ENCODE data around the gene IQGAP2. TPM values are rescaled to one million over a fixed set of nuclear protein-coding genes. Genes with fewer than 3 reads are reported as not detected.

IQGAP2 gene
- total and polyA plus RNA-seq, 2 of the 8 experiments (the other 6 are each of a cell fraction or from before 2014, with no cell fraction given): 19.7 to 66.0 TPM

GRCh38 chr5:76723906-76724305, 320.8 kb downstream of the IQGAP2 start:
- no peaks in the 10 kb centered on the region for H3K27me3 ChIP-seq (replicated peaks in 1 of 4; ENCODE audit: control insufficient read depth in 3 of 4, extremely low read depth in 1 of 4, insufficient read depth in 3 of 4, low read length in 3 of 4)
- no peak overlapping the region for H3K14ac ChIP-seq (ENCODE audit: insufficient read length)
- H4K91ac ChIP-seq (replicated peaks; ENCODE audit: insufficient read length, low read length): no peak overlapping the region
- H3K23ac ChIP-seq (ENCODE audit: insufficient read length): no peak overlapping the region
- H3K79me1 ChIP-seq (ENCODE audit: low read depth, low read length): peaks cover 7% of the 10 kb centered on the region; the same call in 1 of the 2 replicates
- no peak for DNase-seq (ENCODE audit: low read depth in 1 of 2, low spot score in 2 of 2)
- H3K36me3 ChIP-seq (ENCODE audit: control insufficient read depth in 2 of 4, insufficient read depth in 4 of 4, low read length in 3 of 4): no peaks in the 10 kb centered on the region; a peak in 2 of 8 replicates
- peaks cover 2 to 3% of the 10 kb centered on the region in 2 experiments for H4K20me1 ChIP-seq (replicated peaks in 1 of 2; ENCODE audit: control insufficient read depth in 1 of 2, insufficient read depth in 2 of 2, low read length in 2 of 2)
- H2BK5ac ChIP-seq (ENCODE audit: low read depth, low read length): no peak overlapping the region
- H3K4me2 ChIP-seq (ENCODE audit: insufficient read depth in 1 of 2, low read depth in 2 of 2, low read length in 2 of 2): no peak overlapping the region
- H3K56ac ChIP-seq (replicated peaks; ENCODE audit: insufficient read length, low read depth, low read length): no peak overlapping the region
- FAIRE-seq: no peak
- 82% methylated on average over 1 of the region's 1 CpG; no CpG with 5 or more reads in 1 of the 2 experiments for WGBS, 2 experiments (ENCODE audit: extremely low coverage in 1 of 2, insufficient coverage in 1 of 2, insufficient read length in 1 of 2, insufficient replicate concordance in 2 of 2, low coverage in 1 of 2, low lambda C conversion rate in 2 of 2, missing lambda C conversion rate in 1 of 2)
- H2AFZ ChIP-seq (ENCODE audit: low read length): no peak overlapping the region
- peaks cover 0 to 1% of the 10 kb centered on the region in 2 experiments; a peak in 3 of 4 replicates for H3K9me3 ChIP-seq (ENCODE audit: insufficient read depth in 2 of 2, low read depth in 1 of 2, low read length in 1 of 2)
- H3K4me1 ChIP-seq (replicated peaks in 1 of 4; ENCODE audit: control insufficient read depth in 3 of 4, insufficient read depth in 4 of 4, low read length in 3 of 4): no peaks in the 10 kb centered on the region
- H2BK12ac ChIP-seq (ENCODE audit: low read depth, low read length): no peak overlapping the region
- no peak overlapping the region for H3K27ac ChIP-seq (ENCODE audit: low read depth, low read length)
- CTCF ChIA-PET (ENCODE audit: partially characterized antibody): no interaction called here
- no peak overlapping the region for H2BK20ac ChIP-seq (ENCODE audit: low read length)
- no peak overlapping the region for H2BK15ac ChIP-seq (ENCODE audit: low read length)
- POLR2A ChIA-PET (ENCODE audit: partially characterized antibody): no interaction called here
- H3K4ac ChIP-seq (replicated peaks; ENCODE audit: insufficient read length, low read depth, low read length): no peak overlapping the region
- H4K5ac ChIP-seq (ENCODE audit: insufficient read length, low read depth, low read length): no peak overlapping the region
- no peak overlapping the region for H4K8ac ChIP-seq (ENCODE audit: extremely low read depth, insufficient read depth, low read length)
- H2BK120ac ChIP-seq (replicated peaks; ENCODE audit: low read depth, low read length): no peak overlapping the region
- H3K4me3 ChIP-seq (ENCODE audit: extremely low read depth in 1 of 4, insufficient read depth in 2 of 4, low read depth in 3 of 4, low read length in 4 of 4): no peak overlapping the region
- no peaks in the 10 kb centered on the region for H3K23me2 ChIP-seq (ENCODE audit: low read depth, low read length)
- no peak overlapping the region for H3K9ac ChIP-seq (replicated peaks in 1 of 4; ENCODE audit: extremely low read depth in 1 of 4, low read depth in 3 of 4, low read length in 3 of 4)
- H2AK5ac ChIP-seq (ENCODE audit: low read depth, low read length): no peak overlapping the region
- no peak overlapping the region for H3K18ac ChIP-seq (ENCODE audit: extremely low read depth, low read length)
- H3K79me2 ChIP-seq (ENCODE audit: control insufficient read depth in 1 of 2, insufficient read depth in 2 of 2, low read length in 2 of 2): peaks cover 0 to 39% of the 10 kb centered on the region in 2 experiments; a peak in 2 of 4 replicates
- no peak for TF ChIP-seq USF2 (IDR thresholded peaks at IDR 0.05; ENCODE audit: low read length)
- TF ChIP-seq CHD1 (IDR thresholded peaks at IDR 0.05; ENCODE audit: low read depth, low read length): no peak
- no peak for TF ChIP-seq GABPA (IDR thresholded peaks at IDR 0.05; ENCODE audit: borderline replicate concordance, insufficient read depth, low read length)
- TF ChIP-seq, protein P1, sequence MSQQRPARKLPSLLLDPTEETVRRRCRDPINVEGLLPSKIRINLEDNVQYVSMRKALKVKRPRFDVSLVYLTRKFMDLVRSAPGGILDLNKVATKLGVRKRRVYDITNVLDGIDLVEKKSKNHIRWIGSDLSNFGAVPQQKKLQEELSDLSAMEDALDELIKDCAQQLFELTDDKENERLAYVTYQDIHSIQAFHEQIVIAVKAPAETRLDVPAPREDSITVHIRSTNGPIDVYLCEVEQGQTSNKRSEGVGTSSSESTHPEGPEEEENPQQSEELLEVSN (IDR thresholded peaks at IDR 0.05): no peak
- TF ChIP-seq ATF2 (IDR thresholded peaks at IDR 0.05; ENCODE audit: low read length): no peak
- no peak for TF ChIP-seq KDM4A (IDR thresholded peaks at IDR 0.05; ENCODE audit: low read depth, low read length, severe bottlenecking)
- TF ChIP-seq, protein P2, sequence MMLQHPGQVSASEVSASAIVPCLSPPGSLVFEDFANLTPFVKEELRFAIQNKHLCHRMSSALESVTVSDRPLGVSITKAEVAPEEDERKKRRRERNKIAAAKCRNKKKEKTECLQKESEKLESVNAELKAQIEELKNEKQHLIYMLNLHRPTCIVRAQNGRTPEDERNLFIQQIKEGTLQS (IDR thresholded peaks at IDR 0.05; ENCODE audit: insufficient read depth, low read depth, low read length): no peak
- no peak for TF ChIP-seq RXRA (IDR thresholded peaks at IDR 0.05; ENCODE audit: insufficient read depth, low read depth, low read length)
- no peak for TF ChIP-seq RFX5 (IDR thresholded peaks at IDR 0.05; ENCODE audit: borderline replicate concordance, low read depth, low read length)
- no peak for TF ChIP-seq SIRT6 (IDR thresholded peaks at IDR 0.05; ENCODE audit: low read length)

Measured in H1 (cell line).